H4 (cell line): ENCODE data around the gene RNFT1. TPM values are rescaled to one million over a fixed set of nuclear protein-coding genes. Genes with fewer than 3 reads are reported as not detected.
A peak's percentile ranks its signal among the peaks of the same experiment; 100 is the strongest.
"Not testable (repeated sequence)": the region's sequence is repeated elsewhere in the genome, so short reads cannot be mapped to it uniquely, and the experiment has no call there.

Experiments
- DNase-seq: peaks from one replicate; pipeline ENCODE4 v3.0.0-alpha.2; 2015; ENCODE audit warnings: low spot score
- total RNA-seq: library from RNA; depleted of rRNA; stranded (reverse); fragments of >200 nt; shearing (Covaris generic); gene quantifications from 2 replicates; pipeline ENCODE4 v1.2.3, GENCODE V29; 2014; rRNA removed

RNFT1 gene, protein sequence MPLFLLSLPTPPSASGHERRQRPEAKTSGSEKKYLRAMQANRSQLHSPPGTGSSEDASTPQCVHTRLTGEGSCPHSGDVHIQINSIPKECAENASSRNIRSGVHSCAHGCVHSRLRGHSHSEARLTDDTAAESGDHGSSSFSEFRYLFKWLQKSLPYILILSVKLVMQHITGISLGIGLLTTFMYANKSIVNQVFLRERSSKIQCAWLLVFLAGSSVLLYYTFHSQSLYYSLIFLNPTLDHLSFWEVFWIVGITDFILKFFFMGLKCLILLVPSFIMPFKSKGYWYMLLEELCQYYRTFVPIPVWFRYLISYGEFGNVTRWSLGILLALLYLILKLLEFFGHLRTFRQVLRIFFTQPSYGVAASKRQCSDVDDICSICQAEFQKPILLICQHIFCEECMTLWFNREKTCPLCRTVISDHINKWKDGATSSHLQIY
- total RNA-seq = 20.9 and 21.5 TPM in 2 replicates

DNA sequence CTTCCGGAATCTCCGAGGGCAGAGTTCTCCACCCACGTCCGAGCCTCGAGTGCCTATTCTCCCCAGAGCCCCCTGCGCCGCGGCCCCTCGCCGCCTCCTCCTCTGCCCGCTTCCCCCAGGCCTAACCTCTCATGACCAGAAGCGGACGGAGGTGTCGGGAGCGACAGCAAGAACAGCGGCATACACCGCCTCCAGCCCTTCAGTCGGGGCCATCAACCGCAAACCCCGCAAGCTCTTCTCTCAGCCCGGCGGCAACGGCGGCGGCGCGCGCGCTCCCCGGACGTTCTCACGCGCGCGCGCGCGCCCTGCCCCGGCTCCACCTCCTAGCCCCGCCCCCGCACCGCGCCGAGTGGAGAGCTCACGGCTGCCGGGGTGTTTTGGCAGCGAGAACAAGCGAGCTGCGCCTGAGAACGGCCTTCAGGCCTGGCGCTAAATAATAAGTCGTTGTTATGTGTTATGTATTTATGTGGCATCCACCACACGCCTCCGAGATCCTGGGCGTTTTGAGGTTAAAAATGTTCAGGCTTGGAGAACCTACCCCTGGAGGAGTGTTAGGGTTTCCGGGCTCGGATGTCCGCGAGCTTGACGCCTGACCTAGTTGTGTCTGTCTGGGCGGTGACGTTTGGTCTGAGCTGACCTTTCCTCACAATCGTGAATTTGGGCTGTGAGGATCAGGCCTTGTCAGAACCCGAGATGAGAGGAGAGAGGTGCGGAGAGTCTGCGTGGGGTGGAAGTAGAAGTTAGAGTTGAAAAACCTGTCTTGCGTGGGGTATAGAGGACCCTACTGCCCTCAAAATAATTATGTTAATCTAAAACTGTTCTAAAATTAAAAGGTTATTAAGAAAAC, at the start of gene RNFT1:
TSS of gene RNFT1 (minus strand) at position 259 of the 847 bp plus-strand sequence. CDS start at position 182, 77 bp downstream.
- DNase-seq = peak; percentile 63

DNA sequence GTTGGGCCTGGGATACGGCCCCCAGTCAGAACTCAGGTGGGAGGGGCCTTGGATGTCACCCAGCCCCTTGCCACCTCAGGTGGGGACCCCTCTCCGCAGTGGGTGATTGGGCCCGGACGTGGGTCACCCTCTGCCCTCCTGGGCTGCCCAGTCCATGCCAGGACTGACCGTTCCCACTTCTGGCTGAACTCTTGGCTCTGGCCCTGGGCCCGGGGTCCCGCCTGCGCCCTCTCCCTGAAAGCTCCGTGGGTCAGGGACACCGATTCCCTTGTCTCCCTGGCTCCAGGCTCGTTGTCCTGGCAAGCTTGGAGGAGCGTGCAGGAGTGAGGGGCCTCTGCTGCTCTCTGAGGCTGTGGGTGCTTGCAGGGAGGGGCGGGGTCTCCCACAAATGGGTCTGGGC, 44.8 kb upstream of the RNFT1 start:
- DNase-seq = not testable (repeated sequence)

DNA sequence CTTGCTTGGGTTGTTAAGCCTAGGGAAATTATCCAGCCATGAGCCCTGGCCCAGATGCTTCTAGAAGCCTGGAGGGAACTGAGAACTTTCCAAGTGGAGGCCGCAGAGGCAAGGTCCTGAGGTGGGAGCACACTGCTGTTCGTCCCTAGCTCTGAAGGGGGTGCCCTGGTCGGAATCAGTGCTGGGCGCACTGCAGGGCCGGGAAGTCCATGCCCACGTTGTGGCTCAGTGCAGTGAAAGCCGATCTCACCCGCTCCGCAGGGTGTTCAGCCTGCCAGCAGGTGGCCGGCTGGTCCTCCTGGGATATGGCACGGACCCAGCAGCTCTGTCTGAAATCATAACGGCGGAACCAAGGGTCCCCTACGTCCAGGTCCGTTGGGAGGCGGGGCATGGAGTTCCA, 43.8 kb upstream of the RNFT1 start:
- DNase-seq = not testable (repeated sequence)

DNA sequence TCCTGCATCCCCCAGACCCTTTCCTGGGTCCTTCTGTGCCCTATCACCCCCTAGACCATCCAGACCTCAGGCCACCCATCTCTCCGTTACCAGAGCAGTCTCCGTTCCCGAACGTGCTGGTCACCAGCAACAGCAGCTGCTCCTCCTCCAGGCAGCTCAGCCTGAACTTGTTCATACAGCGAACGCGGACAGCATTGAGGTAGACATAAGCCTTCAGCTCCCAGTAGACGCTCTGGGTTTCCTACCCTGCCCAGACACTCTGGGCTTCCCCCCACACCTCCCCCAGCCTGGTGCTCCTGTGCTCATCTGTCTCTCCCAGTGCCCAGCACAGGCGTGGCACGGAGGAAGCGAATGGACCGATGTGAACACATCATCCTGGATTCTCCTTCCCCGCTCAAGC, 41.6 kb upstream of the RNFT1 start:
- peak; percentile 2 for DNase-seq

DNA sequence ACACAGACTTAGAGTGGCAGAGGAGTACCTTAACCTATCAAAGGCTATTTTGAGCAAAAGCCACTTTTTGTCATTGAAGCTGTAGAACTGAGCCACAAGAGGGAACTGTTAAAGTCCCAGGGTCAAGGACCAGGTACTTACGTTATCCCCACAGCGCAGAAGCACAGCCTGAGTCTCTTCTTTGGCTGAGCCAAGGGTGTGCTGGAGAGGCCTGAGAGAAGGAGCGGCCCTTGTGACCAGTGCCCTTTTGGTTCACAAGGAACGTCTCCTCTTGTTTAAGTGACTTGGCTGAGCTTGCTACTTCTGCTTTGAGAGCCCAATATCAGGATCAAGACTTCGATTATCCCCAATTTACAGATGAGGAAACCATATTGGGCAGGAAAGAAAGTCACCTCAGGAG, 40.0 kb upstream of the RNFT1 start:
- peak; percentile 1 for DNase-seq

DNA sequence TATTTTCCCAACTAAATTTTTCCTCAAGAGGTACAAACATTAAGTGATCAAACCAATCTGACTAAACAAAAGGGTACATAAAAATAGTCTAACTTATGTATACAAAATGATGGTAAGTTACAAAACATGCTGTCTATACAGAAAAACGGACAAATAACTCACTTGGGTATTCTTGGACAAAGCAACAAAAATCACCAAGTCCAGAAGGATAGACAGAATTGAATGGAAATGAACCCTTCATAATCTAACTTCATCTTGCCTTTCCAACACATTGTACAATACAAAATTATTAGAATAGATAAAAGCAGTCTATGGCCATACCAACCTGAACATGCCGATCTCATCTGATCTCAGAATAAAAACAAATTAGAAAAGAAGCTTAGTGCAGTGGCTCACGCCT, 37.9 kb upstream of the RNFT1 start:
- DNase-seq = not testable (repeated sequence)

DNA sequence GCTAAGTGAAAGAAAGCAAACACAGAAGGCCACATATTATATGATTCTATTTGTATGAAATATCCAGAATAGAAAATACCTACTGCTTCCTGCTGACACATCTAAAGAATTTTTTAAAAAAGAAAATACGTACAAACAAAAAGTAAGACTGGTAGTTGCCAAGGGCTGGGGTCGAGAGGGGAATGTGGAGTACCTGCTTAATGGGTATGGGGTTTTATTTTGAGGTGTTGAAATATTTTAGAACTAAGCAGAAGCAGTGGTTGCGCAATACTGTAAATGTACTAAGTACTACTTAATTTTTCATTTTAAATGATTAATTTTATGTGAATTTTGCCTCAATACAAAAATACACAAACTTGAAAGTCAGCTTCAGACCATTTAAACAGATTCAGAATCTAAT, 32.1 kb upstream of the RNFT1 start:
- DNase-seq = not testable (repeated sequence)

DNA sequence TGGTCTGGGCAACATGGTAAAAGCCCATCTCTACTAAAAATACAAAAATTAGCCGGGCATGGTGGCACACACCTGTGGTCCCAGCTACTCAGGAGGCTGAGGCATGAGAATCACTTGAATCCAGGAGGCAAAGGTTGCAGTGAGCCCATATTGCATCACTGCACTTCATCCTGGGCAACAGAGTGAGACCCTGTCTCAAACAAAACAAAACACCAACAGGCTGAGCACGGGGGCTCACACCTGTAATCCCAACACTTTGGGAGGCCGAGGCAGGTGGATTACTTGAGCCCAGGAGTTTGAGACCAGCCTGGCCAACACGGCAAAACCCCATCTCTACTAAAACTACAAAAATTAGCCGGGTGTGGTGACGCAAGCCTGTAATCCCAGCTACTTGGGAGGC, 10.6 kb upstream of the RNFT1 start:
- not testable (repeated sequence) for DNase-seq

DNA sequence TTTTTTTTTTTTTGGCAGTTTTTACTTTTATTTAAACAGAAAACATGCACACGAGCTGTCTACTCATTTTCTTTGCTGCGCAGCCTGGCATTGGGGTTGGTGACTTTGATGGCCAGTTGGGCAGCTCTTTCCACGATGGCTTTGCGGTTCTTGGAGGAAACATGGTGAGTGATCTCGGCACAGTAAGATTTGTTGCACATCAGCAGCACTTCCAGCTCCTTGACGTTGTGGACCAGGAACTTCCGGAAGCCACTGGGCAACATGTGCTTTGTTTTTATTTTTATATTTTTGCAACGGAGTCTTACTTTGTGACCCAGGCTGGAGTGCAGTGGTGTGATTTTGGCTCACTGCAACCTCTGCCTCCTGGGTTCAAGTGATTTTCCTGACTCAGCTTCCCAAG, 8.9 kb upstream of the RNFT1 start:
- not testable (repeated sequence) for DNase-seq

DNA sequence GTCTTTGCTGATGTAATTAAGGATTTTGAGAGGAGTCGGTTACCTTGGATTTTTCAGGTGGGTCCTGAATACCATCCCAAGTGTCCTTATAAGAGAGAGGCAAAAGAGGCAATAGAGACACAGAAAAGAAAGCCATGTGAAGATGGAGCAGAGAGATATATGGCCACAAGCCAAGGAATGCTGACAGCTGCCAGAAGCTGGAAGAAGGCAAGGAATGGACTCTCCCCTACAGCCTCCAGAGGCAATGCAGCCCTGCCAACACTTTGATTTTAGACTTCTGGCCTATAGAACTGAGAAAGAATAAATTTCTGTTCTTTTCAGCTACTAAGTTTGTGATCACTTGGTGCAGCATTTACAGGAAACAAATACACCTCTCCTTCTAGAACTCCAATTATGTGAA, 8.2 kb upstream of the RNFT1 start:
- no peak for DNase-seq

DNA sequence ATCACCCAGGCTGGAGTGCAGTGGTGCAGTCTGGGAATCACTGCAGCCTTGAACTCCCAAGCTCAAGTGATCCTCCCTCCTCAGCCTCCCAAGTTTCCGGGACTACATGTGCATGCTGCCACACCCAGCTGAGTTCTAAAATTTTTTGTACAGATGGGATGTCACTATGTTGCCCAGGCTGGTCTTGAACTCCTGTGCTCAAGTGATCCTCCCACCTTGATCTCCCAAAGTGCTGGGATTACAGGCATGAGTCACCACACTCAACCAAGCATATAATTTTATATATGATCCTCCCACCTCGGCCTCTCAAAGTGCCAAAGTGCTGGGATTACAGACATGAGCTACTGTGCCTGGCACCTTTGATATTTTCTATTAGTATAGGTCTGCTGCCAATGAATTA, 7.2 kb upstream of the RNFT1 start:
- DNase-seq = not testable (repeated sequence)

DNA sequence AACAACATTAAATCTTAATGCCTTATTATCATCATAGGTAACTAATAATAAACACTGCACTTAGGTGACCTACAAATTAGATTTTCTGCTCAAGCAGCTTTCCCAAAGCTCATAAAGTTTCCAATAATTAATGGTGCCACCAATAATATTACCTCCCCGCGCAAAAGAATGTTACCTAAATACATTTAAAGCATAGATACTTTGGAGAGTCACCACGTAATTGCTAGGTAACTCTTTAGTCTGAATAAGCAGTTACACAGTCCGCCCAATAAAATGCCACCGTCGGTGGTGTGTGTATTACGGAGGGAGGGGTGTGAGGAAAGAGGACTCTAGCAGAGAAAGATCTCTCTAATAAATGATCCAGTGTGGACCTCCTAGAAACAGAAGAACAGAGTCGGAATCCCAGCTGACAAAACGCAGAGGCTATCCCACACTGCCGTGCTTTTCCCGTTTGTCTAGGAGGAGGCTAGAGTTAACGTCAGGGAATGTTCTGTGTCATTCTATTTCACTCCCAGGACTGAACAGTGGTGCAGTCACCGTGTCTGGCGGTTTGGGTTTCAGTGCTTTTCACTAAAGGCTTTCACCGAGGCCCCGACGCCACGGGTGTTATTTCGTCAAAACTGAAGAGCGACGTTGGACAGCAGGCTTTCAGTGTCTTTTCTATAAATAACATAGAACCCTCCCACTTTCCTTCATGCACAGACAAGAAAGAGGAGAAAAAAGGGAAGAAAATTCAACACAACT, 630 bp downstream of the RNFT1 start:
- DNase-seq = peak; percentile 41

DNA sequence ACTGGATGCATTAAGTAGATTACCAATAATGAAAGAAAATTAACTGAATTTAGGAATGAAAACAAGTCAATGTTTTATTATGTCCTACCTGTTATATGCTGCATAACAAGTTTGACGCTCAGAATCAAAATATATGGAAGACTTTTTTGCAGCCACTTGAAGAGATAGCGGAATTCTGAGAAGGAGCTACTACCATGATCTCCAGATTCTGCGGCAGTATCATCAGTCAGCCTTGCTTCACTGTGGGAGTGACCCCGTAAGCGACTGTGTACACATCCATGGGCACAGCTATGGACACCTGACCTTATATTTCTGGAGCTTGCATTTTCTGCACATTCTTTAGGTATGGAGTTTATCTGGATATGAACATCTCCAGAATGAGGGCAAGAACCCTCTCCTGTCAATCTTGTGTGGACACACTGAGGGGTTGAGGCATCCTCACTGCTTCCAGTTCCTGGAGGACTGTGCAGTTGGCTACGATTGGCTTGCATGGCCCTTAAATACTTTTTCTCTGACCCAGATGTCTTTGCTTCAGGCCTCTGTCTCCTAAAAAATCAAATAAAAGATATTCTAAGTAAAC, 1.7 kb downstream of the RNFT1 start:
- no peak for DNase-seq

DNA sequence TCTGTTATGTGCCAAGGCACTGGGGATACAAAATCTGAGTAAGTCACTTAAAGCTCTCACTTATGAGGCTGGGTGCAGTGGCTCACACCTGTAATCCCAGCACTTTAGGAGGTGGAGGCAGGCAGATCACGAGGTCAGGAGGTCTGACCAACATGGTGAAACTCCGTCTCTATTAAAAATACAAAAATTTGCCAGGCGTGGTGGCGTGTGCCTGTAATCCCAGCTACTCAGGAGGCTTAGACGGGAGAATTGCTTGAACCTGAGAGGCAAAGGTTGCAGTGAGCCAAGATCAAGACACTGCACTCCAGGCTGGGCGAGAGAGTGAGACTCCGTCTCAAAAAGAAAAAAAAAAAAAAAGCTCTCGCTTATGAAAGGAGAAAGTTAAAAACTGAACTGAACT, 5.0 kb downstream of the RNFT1 start:
- not testable (repeated sequence) for DNase-seq

DNA sequence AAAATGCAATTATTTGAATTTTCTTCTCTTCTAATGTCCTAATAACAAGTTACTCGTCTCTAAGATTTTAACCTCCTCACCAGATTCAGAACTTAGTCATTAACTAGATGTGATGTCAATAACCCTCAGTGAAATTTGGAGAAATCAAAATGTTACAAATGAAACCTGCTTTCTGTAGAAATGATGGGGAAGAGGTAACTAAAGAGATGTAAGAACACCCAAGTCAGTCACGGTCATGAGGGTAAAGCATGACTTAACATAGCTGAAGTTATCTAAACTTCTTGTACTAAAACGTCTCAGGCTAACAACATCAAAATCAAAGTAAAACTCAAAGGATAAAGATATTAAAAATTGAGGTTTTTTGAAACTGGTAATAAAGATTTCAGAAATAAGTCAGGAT, 9.7 kb downstream of the RNFT1 start:
- no peak for DNase-seq

DNA sequence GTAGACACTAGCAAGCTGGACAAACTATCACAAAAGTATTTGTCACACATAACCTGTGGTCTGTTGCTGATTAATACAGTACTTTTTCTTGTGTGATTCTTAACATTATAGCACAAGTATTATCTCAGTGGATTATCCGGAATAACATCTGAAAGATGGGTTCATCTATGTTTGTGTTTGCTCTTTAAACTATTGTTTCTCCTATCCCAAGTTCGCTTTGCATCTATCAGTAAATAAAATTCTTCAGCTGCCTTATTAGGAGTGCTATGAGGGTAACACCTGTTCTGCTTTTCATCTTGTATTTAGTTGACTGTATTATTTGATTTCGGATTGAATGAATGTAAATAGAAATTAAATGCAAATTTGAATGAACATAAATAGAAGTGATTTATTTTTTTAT, 14.5 kb downstream of the RNFT1 start:
- no peak for DNase-seq

DNA sequence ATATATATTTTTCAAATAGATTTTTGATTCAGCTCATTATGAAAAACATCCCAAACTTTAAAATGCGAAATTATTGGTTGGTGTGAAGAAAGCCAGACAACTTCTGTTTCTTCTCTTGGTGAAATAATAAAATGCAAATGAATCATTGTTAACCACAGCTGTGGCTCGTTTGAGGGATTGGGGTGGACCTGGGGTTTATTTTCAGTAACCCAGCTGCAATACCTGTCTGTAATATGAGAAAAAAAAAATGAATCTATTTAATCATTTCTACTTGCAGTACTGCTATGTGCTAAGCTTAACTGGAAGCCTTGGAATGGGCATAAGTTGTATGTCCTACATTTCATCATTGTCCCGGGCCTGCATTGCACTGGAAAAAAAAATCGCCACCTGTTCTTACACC, 17.2 kb downstream of the RNFT1 start:
- DNase-seq = not testable (repeated sequence)

DNA sequence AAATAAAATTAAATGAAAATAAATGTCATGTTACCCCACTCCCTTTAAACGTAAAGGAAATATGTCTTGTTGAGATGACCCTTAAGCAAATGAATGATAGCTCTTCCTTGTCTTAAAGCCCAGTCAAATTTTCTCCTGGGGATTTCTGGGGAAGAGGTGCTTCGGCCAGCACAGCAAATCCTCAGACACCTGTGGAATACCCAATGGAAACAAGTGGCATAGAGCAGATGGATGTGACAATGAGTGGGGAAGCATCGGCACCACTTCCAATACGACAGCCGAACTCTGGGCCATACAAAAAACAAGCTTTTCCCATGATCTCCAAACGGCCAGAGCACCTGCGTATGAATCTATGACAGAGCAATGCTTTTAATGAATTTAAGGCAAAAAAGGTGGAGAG, 18.1 kb downstream of the RNFT1 start:
- DNase-seq = not testable (repeated sequence)

DNA sequence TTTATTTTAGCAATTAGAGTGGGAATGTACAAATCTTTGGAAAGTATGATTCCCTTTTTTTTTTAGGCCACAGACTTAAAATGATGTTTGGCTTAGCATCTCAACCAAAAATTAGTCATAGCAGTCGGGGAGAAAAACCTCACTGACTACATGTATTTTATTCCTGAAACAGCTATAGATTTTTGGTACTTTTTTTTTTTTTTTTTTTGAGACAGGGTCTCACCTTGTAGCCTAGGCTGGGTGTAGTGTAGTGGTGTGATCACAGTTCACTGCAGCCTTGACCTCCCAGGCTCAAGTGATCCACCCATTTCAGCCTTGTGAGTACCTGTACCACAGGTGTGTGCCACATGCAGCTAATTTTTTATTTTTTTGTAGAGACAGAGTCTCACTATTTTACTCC, 23.4 kb downstream of the RNFT1 start:
- DNase-seq = no peak

DNA sequence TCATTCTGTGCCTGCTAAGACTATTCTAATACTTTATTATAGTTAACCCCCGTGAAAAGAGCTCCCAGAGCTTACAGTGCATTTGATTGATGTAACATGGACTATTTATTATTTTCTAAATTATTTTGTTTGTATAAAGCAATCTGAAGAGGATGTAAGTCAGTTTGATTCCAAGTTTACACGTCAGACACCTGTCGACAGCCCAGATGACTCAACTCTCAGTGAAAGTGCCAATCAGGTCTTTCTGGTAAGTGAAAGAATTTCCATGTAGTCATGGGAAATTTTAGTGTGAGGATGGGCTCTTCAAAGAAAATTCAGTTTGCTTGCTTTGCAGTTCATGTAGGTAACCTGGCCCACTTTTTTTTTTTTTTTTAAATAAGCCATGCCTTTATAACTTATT, 23.8 kb downstream of the RNFT1 start:
- DNase-seq = not testable (repeated sequence)

DNA sequence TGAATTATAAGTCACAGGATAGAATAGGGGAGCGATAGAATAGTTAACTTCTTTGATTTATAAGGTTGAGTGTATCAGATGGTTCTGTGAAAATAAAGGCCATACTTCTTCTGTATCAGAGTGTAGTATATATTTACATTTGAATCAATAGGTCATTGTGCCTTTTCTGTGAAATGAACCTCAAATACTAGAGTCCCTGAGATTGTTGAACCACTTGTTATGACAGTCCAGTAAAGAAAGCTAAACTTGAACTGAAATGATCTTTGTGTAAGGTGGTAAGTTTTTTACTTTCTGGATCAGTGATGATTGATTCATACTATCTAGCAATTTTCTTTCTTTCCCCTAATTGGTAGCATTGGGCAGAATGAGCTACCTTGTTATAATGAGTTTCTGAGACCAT, 31.2 kb downstream of the RNFT1 start:
- DNase-seq = not testable (repeated sequence)

DNA sequence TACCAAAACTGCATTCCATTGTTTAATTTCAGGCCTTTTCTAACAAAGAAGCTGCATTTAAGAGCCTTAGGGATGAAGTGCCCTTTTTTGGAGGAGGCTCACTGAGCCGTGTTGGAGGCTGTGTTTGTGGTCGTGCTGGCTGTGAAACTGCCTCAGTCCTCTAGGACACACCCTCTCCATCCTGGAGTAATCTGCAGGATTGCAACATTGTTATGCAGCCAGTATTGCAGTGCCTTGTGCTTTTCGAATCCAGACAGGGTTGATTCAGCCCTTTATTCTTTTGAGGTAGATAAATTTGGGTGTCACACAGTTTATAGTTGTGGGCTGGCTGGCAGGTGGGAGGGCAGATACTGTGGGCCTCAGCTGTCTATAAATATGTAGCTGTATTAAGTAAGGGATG, 33.8 kb downstream of the RNFT1 start:
- peak; percentile 20 for DNase-seq
